PC-9 (cell line): ENCODE results near the gene TNIK.

Experiments
- CTCF ChIP-seq: fragments of 200-600 bp; sonication (generic); conservative IDR thresholded peaks from 2 replicates; pipeline ENCODE4 v1.6.1; 2017; ENCODE audit warnings: mixed run types, antibody characterized with exemption, mild to moderate bottlenecking, moderate library complexity
- EZH2 ChIP-seq: fragments of 200-600 bp; sonication (generic); IDR thresholded peaks from 2 replicates; pipeline ENCODE4 v1.8.0; 2017; ENCODE audit warnings: antibody characterized with exemption, low read depth

GRCh38 chr3:171039674-171040073 is 420.5 kb downstream of the TNIK start:
- no peak for TF ChIP-seq CTCF
- TF ChIP-seq EZH2 = no peak
